ENCODE data around the gene NSD2. TPM values are rescaled to one million over a fixed set of nuclear protein-coding genes. Genes with fewer than 3 reads are reported as not detected.

Gene NSD2
- total RNA-seq, 1 experiment from 2014 or later = 109 TPM

GRCh38 chr4:1975391-1975801, 104.2 kb downstream of the NSD2 start:
- Mint-ChIP-seq H3K9me3 (ENCODE audit: unreplicated experiment) (no peaks in the 10 kb centered on the region), H3K4me1 (ENCODE audit: insufficient read depth, unreplicated experiment) (no peaks in the 10 kb centered on the region), H3K27ac (ENCODE audit: low read depth, unreplicated experiment) (no peak overlapping the region), H3K27me3 (ENCODE audit: insufficient read depth, unreplicated experiment) (no peaks in the 10 kb centered on the region), H3K36me3 (ENCODE audit: insufficient read depth, unreplicated experiment) (peaks cover 64% of the 10 kb centered on the region), H3K4me3 (ENCODE audit: unreplicated experiment) (no peak overlapping the region)
- ChIA-PET CTCF (interaction anchor here (0.6 kb wide), 1 partner anchor 161 kb away, joined by 3 read pairs; no protein-coding TSS in a partner anchor), POLR2A (no interaction called here)
- TF ChIP-seq, protein P1, sequence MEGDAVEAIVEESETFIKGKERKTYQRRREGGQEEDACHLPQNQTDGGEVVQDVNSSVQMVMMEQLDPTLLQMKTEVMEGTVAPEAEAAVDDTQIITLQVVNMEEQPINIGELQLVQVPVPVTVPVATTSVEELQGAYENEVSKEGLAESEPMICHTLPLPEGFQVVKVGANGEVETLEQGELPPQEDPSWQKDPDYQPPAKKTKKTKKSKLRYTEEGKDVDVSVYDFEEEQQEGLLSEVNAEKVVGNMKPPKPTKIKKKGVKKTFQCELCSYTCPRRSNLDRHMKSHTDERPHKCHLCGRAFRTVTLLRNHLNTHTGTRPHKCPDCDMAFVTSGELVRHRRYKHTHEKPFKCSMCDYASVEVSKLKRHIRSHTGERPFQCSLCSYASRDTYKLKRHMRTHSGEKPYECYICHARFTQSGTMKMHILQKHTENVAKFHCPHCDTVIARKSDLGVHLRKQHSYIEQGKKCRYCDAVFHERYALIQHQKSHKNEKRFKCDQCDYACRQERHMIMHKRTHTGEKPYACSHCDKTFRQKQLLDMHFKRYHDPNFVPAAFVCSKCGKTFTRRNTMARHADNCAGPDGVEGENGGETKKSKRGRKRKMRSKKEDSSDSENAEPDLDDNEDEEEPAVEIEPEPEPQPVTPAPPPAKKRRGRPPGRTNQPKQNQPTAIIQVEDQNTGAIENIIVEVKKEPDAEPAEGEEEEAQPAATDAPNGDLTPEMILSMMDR (IDR thresholded peaks at IDR 0.05; ENCODE audit: unreplicated experiment) = no peak
- no TSS peak for BruUV-seq (replicated peaks)
- no peak for DNase-seq (ENCODE audit: unreplicated experiment)
- intact Hi-C loops (cut with micrococcal nuclease) = no loop called here

GRCh38 chr4:1975880-1976279, 104.7 kb downstream of the NSD2 start:
- intact Hi-C loops (cut with micrococcal nuclease) = no loop called here
- no peak overlapping the region for H3K4me3 Mint-ChIP-seq (ENCODE audit: unreplicated experiment)
- H3K27me3 Mint-ChIP-seq (ENCODE audit: insufficient read depth, unreplicated experiment) = no peaks in the 10 kb centered on the region
- H3K27ac Mint-ChIP-seq (ENCODE audit: low read depth, unreplicated experiment) = no peak overlapping the region
- H3K9me3 Mint-ChIP-seq (ENCODE audit: unreplicated experiment) = no peaks in the 10 kb centered on the region
- POLR2A ChIA-PET = interaction anchor here (0.6 kb wide), 1 partner anchor 22 kb away, joined by 3 read pairs; no protein-coding TSS in a partner anchor
- BruUV-seq (replicated peaks) = no TSS peak
- DNase-seq (ENCODE audit: unreplicated experiment) = no peak
- H3K36me3 Mint-ChIP-seq (ENCODE audit: insufficient read depth, unreplicated experiment) = peaks cover 66% of the 10 kb centered on the region
- CTCF ChIA-PET = interaction anchor here (0.5 to 0.6 kb wide), 2 partner anchors 161 to 462 kb away, joined by 3 read pairs; no protein-coding TSS in a partner anchor
- TF ChIP-seq, protein P1 (IDR thresholded peaks at IDR 0.05; ENCODE audit: unreplicated experiment) = no peak
- no peaks in the 10 kb centered on the region for H3K4me1 Mint-ChIP-seq (ENCODE audit: insufficient read depth, unreplicated experiment)

DNA sequence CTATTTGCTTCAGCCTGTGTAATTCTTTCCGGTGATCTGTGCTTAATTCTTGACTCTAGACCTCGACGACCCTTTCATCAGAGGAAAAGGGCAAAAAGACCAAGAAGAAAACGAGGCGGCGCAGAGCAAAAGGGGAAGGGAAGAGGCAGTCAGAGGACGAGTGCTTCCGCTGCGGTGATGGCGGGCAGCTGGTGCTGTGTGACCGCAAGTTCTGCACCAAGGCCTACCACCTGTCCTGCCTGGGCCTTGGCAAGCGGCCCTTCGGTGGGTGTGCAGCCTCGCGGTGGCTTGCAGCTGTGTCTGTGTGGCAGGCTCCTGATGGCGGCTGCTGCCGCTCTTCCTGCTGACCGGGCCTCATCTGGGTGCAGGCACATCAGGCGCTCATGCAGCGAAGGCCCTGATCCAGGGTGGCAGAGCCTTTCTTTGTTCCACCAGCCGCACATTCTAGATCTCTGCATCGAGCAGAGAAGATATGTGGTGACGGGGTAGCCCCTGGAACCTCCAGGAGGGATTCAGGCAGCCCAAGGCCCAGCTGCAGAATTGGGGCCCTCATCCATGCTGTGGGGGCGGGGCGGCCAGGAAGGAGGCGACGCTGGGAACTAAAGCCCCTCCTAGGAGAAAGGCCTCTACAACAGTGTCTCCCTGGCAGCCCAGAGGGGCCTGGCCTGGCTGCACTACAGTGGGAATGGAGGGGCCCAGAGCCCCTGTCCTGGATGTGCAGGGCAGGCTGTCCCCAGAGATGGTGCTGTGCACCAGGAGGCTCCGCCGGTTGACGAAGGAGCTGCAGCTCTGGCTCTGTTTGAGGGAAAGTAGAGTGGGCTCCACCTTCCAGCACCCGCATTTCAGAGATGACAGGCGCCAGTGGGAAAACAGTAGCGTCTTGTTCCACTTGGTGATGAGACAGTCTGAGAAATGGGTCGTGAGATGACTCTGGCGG, 105.5 kb downstream of the NSD2 start:
- no peak for DNase-seq (ENCODE audit: unreplicated experiment)
- Mint-ChIP-seq H3K36me3 (ENCODE audit: insufficient read depth, unreplicated experiment) (peaks cover 68% of the 10 kb centered on the region), H3K27ac (ENCODE audit: low read depth, unreplicated experiment) (no peak overlapping the region), H3K9me3 (ENCODE audit: unreplicated experiment) (no peaks in the 10 kb centered on the region), H3K4me3 (ENCODE audit: unreplicated experiment) (no peak overlapping the region), H3K4me1 (ENCODE audit: insufficient read depth, unreplicated experiment) (peaks cover 1% of the 10 kb centered on the region), H3K27me3 (ENCODE audit: insufficient read depth, unreplicated experiment) (no peaks in the 10 kb centered on the region)
- TF ChIP-seq, protein P1 (IDR thresholded peaks at IDR 0.05; ENCODE audit: unreplicated experiment) = no peak
- no TSS peak for BruUV-seq (replicated peaks)
- intact Hi-C loops (cut with micrococcal nuclease) = no loop called here
- CTCF ChIA-PET = interaction anchor here (0.5 kb wide), 1 partner anchor 463 kb away, joined by 3 read pairs; no protein-coding TSS in a partner anchor
- POLR2A ChIA-PET = interaction anchor here (0.6 kb wide), 1 partner anchor 23 kb away, joined by 3 read pairs; no protein-coding TSS in a partner anchor

DNA sequence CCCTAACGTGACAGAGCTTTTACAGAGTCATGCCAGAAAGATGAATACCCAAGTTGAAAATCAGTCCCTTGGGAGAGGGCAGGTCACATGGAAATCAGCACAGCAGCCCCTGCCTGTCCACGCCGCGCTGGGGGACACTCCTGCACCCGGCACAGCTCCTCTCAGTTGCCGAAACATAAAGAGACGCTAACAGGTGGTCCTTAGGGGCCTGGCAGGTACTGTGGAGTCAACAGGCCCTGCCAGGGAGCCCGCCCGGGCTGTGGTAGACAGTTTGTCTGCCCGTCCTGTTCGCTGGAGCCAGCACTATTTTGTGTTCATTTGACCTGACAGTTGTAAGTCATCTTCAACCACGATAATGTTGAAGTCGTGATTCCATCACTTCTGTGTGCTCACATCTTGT, 107.0 kb downstream of the NSD2 start:
- Mint-ChIP-seq H3K36me3 (ENCODE audit: insufficient read depth, unreplicated experiment) (peaks cover 82% of the 10 kb centered on the region), H3K27ac (ENCODE audit: low read depth, unreplicated experiment) (no peak overlapping the region), H3K27me3 (ENCODE audit: insufficient read depth, unreplicated experiment) (no peaks in the 10 kb centered on the region), H3K4me1 (ENCODE audit: insufficient read depth, unreplicated experiment) (peaks cover 4% of the 10 kb centered on the region), H3K4me3 (ENCODE audit: unreplicated experiment) (no peak overlapping the region), H3K9me3 (ENCODE audit: unreplicated experiment) (no peaks in the 10 kb centered on the region)
- intact Hi-C loops (cut with micrococcal nuclease) = no loop called here
- BruUV-seq (replicated peaks) = no TSS peak
- POLR2A ChIA-PET = no interaction called here
- TF ChIP-seq, protein P1 (IDR thresholded peaks at IDR 0.05; ENCODE audit: unreplicated experiment) = no peak
- CTCF ChIA-PET = interaction anchor here (0.6 kb wide), 1 partner anchor 231 kb away, joined by 5 read pairs; no protein-coding TSS in a partner anchor
- no peak for DNase-seq (ENCODE audit: unreplicated experiment)
